ENCODE measurements around the gene TMEM53.

- TF ChIP-seq CTCF (IDR thresholded peaks at IDR 0.05) (peak in 1 of 4 experiments; percentile 7), POLR2A (IDR thresholded peaks at IDR 0.05) (peak; percentile 83 to 92)
Measured at GRCh38 chr1:44631647-44632539, 42.4 kb downstream of the TMEM53 start.
